Epithelial cell of prostate (primary cell): Measurements from ENCODE around the gene TIMM50.

Experiments
- DNase-seq: peaks from one replicate; pipeline ENCODE4 v3.0.0-alpha.2; 2011; ENCODE audit warnings: low read depth, low spot score
- H3K27ac ChIP-seq: fragments of 450-650 bp; 2 replicates; pipeline ENCODE4 v1.5.1; 2017; ENCODE audit warnings: mild to moderate bottlenecking

Gene TIMM50

DNA sequence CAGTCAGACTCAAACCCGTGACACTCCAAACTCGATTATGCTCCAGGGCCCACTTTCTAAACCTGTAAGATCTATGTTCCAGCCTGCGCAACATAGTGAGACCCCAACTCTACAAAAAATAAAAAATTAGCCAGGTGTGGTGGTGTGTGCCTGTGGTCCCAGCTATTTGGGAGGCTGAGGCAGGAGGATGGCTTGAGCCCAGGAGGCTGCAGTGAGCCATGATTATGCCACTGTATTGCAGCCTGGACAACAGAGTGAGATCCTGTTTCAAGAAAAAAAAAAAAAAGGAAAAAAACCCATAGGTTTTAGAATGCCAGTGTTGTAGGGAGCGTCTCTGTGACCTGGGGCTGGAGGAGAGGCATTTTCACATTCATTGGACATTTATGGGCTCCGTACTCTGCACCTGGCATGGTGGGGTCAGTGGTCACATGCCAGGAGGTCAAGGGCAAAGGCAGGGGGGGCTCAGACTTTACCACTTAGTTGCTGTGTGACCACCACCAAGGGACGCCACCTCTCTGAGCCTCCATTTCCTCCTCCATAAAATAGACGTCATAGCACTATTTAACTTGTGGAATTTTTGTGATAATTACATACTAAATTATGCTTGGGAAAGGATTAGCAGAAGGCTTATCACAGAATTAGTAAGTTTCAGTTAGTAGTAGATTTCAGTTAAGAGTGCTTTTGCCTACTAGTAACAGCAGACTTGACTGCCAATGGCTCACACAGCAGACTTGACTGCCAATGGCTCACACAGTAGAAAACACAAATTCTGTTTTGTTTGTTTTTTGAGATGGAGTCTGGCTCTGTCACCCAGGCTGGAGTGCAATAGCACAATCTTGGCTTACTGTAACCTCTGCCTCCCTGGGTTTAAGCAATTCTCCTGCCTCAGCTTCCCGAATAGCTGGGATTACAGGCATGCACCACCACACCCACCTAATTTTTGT is 40.2 kb downstream of the TIMM50 start:
- H3K27ac ChIP-seq = no peak overlapping the region
- DNase-seq = no peak

GRCh38 chr19:39524495-39524894 is 43.9 kb downstream of the TIMM50 start:
- DNase-seq = no peak
- no peak overlapping the region for H3K27ac ChIP-seq

- H3K27ac ChIP-seq = no peak overlapping the region
- DNase-seq = no peak
Measured at GRCh38 chr19:39525205-39525604, 44.6 kb downstream of the TIMM50 start.

GRCh38 chr19:39531834-39532232 is 51.2 kb downstream of the TIMM50 start:
- H3K27ac ChIP-seq = no peak overlapping the region
- DNase-seq = no peak

GRCh38 chr19:39532233-39533002 is 51.8 kb downstream of the TIMM50 start, which contains the start of gene EID2B:
Gene EID2B, minus strand, starts transcription at chr19:39532852. Its CDS starts 50 bp downstream, at chr19:39532802.
- DNase-seq = peak; percentile 41
- no peak within 1 kb of the TSS for H3K27ac ChIP-seq

- H3K27ac ChIP-seq = no peak overlapping the region
- DNase-seq = no peak
Measured at GRCh38 chr19:39533003-39533512, 52.4 kb downstream of the TIMM50 start.

GRCh38 chr19:39533791-39534190 is 53.2 kb downstream of the TIMM50 start:
- H3K27ac ChIP-seq = no peak overlapping the region
- DNase-seq = no peak

DNA sequence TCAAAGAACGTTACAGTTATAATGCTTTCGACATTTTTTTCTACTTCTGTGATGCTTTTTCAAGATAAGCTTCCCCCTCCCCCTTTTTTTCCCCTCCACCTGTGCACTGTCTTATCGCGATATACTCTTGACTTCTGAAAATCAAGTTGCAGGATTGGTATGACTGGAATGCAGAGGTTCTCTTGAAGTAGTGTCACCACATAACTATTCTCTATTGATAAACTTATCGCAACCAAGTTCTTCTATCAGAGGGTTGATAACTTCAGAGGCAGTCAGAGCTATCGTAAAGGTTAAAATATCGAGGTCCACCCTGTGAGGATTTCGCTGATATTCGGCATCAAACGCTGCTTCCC is 58.5 kb downstream of the TIMM50 start:
- no peak for DNase-seq
- peak overlapping the region; percentile 63 for H3K27ac ChIP-seq

GRCh38 chr19:39539518-39540332 is 59.1 kb downstream of the TIMM50 start, which contains the start of gene EID2:
Gene EID2, minus strand, starts transcription at chr19:39540161. Its CDS starts 82 bp downstream, at chr19:39540079.
- peak within 1 kb of the TSS; percentile 63 for H3K27ac ChIP-seq

DNA sequence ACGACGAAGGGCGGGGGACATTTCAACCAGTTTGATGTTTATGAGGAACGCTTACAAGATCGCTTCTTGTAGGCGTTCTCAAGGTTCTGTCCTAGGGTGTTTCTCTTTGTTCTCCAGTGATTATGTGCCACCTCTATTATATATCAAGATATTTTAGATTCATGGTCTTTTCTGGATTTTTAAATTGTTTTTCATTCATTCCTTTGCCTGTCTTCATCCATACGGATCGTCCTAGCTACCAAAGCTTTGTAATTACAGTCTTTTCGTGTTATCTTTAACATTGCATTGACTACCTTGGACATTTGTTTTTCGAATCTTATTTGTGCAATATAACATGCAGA is 59.7 kb downstream of the TIMM50 start:
- no peak for DNase-seq
- peak overlapping the region; percentile 63 for H3K27ac ChIP-seq

More at GRCh38 chr19:39539518-39540332, 59.1 kb downstream of the TIMM50 start, which contains the start of gene EID2:
- DNase-seq = peak; percentile 68
